GM19468 (cell line): ENCODE data around the gene RAPGEF3.

Source experiments
- ATAC-seq: cut with Tn5 transposase; IDR thresholded peaks from one replicate; pipeline ENCODE4 v1.9.1; 2021; ENCODE audit warnings: mild to moderate bottlenecking, moderate library complexity, moderate number of reproducible peaks; ENCODE audit not compliant: unreplicated experiment; ENCODE audit errors: extremely low read depth

RAPGEF3 gene

GRCh38 chr12:47744778-47745436, 13.8 kb downstream of the RAPGEF3 start:
- no peak for ATAC-seq

- no peak for ATAC-seq
These were observed 14.6 kb downstream of the RAPGEF3 start for GRCh38 chr12:47744005-47744651.

- ATAC-seq = no peak
These were observed 15.3 kb downstream of the RAPGEF3 start for GRCh38 chr12:47743311-47743860.

GRCh38 chr12:47742253-47742825, 16.3 kb downstream of the RAPGEF3 start:
- ATAC-seq = no peak

- no peak for ATAC-seq
These were observed 17.4 kb downstream of the RAPGEF3 start for GRCh38 chr12:47741340-47741703.

GRCh38 chr12:47740606-47741339, 17.9 kb downstream of the RAPGEF3 start:
- no peak for ATAC-seq

- ATAC-seq = no peak
These were observed 18.7 kb downstream of the RAPGEF3 start for GRCh38 chr12:47739979-47740378.

- no peak for ATAC-seq
These were observed 19.4 kb downstream of the RAPGEF3 start for GRCh38 chr12:47739297-47739696.

- no peak for ATAC-seq
These were observed 20.6 kb downstream of the RAPGEF3 start for GRCh38 chr12:47737936-47738594.

GRCh38 chr12:47736877-47737676, 21.6 kb downstream of the RAPGEF3 start:
- no peak for ATAC-seq

GRCh38 chr12:47736216-47736615, 22.5 kb downstream of the RAPGEF3 start:
- no peak for ATAC-seq

- ATAC-seq = no peak
These were observed 23.0 kb downstream of the RAPGEF3 start for GRCh38 chr12:47735649-47736048.

- ATAC-seq = no peak
These were observed 23.8 kb downstream of the RAPGEF3 start for GRCh38 chr12:47734725-47735480.

GRCh38 chr12:47733142-47733541, 25.5 kb downstream of the RAPGEF3 start:
- ATAC-seq = no peak

GRCh38 chr12:47732504-47732903, 26.2 kb downstream of the RAPGEF3 start:
- ATAC-seq = no peak

GRCh38 chr12:47731723-47732122, 27.0 kb downstream of the RAPGEF3 start:
- ATAC-seq = no peak

GRCh38 chr12:47730341-47730744, 28.3 kb downstream of the RAPGEF3 start:
- ATAC-seq = no peak

GRCh38 chr12:47729233-47729632, 29.4 kb downstream of the RAPGEF3 start:
- ATAC-seq = no peak

GRCh38 chr12:47725893-47726292, 32.8 kb downstream of the RAPGEF3 start:
- ATAC-seq = peak; percentile 79
